Stimulated activated naive B cell treated with anti-CD40 and anti-IgM and Interleukin-4, amounts not matched to agents 10 μg/mL and 1 μg/mL and 100 μg/mL, for 72 hours (primary cell): ENCODE data around the gene CD200R1L.

Experiments
- ATAC-seq, 2 donors: fragments of 150-1000 bp; cut with Tn5 transposase; replicated peaks; 2 replicates each; pipeline ENCODE4 v1.10.0; 2021; ENCODE audit warnings: moderate library complexity in 1 of 2
- DNase-seq: peaks from one replicate; pipeline ENCODE4 v3.0.0; 2021
- H3K27ac Mint-ChIP-seq: one replicate; pipeline ENCODE4 v1.8.0; 2022; ENCODE audit warnings: mild to moderate bottlenecking, mixed read lengths
- H3K27me3 Mint-ChIP-seq, 2 donors: one replicate each; pipeline ENCODE4 v1.8.0; 2022; ENCODE audit warnings: mixed read lengths in 2 of 2
- H3K36me3 Mint-ChIP-seq, 2 donors: one replicate each; pipeline ENCODE4 v1.8.0; 2022; ENCODE audit warnings: mixed read lengths in 2 of 2, mild to moderate bottlenecking in 1 of 2
- H3K4me1 Mint-ChIP-seq, 2 donors: one replicate each; pipeline ENCODE4 v1.8.0; 2022; ENCODE audit warnings: mixed read lengths in 2 of 2, mild to moderate bottlenecking in 1 of 2
- H3K4me3 Mint-ChIP-seq, 2 donors: one replicate each; pipeline ENCODE4 v1.8.0; 2022; ENCODE audit warnings: mild to moderate bottlenecking in 2 of 2, mixed read lengths in 2 of 2, moderate library complexity in 1 of 2
- H3K9me3 Mint-ChIP-seq, 2 donors: one replicate each; pipeline ENCODE4 v1.8.0; 2022; ENCODE audit warnings: mixed read lengths in 2 of 2, mild to moderate bottlenecking in 1 of 2

The CD200R1L gene

GRCh38 chr3:112813016-112813415 lies 33.6 kb downstream of the CD200R1L start:
- peak overlapping the region; percentile 93 for H3K27ac Mint-ChIP-seq
- DNase-seq = no peak
- no peak overlapping the region for H3K4me3 Mint-ChIP-seq

GRCh38 chr3:112811917-112812660 lies 34.6 kb downstream of the CD200R1L start:
- Mint-ChIP-seq H3K4me3 (no peak overlapping the region), H3K27me3 (no peaks in the 10 kb centered on the region), H3K9me3 (peaks cover 4 to 8% of the 10 kb centered on the region in 2 donors), H3K27ac (peak overlapping the region; percentile 10), H3K36me3 (no peaks in the 10 kb centered on the region), H3K4me1 (peaks cover 17 to 47% of the 10 kb centered on the region in 2 donors)
- ATAC-seq = no peak
- DNase-seq = no peak

More at GRCh38 chr3:112813016-112813415, 33.6 kb downstream of the CD200R1L start:
- Mint-ChIP-seq H3K27me3 (no peaks in the 10 kb centered on the region), H3K9me3 (peaks cover 4 to 13% of the 10 kb centered on the region in 2 donors), H3K4me1 (peaks cover 19 to 54% of the 10 kb centered on the region in 2 donors), H3K36me3 (peaks cover 0 to 3% of the 10 kb centered on the region in 2 donors)
- ATAC-seq = no peak

GRCh38 chr3:112811131-112811884 lies 35.4 kb downstream of the CD200R1L start:
- no peaks in the 10 kb centered on the region for H3K36me3 Mint-ChIP-seq
- no peak for ATAC-seq

GRCh38 chr3:112810561-112810960 lies 36.1 kb downstream of the CD200R1L start:
- peaks cover 17 to 45% of the 10 kb centered on the region in 2 donors for H3K4me1 Mint-ChIP-seq
- no peaks in the 10 kb centered on the region for H3K36me3 Mint-ChIP-seq
- peaks cover 4 to 7% of the 10 kb centered on the region in 2 donors for H3K9me3 Mint-ChIP-seq
- H3K4me3 Mint-ChIP-seq = no peak overlapping the region
- H3K27ac Mint-ChIP-seq = no peak overlapping the region
- H3K27me3 Mint-ChIP-seq = no peaks in the 10 kb centered on the region
- no peak for ATAC-seq
- DNase-seq = no peak

More at GRCh38 chr3:112811131-112811884, 35.4 kb downstream of the CD200R1L start:
- Mint-ChIP-seq H3K4me3 (no peak overlapping the region), H3K27me3 (no peaks in the 10 kb centered on the region), H3K9me3 (peaks cover 4 to 8% of the 10 kb centered on the region in 2 donors), H3K27ac (no peak overlapping the region), H3K4me1 (peaks cover 17 to 47% of the 10 kb centered on the region in 2 donors)
- DNase-seq = no peak

GRCh38 chr3:112808136-112808535 lies 38.5 kb downstream of the CD200R1L start:
- ATAC-seq (no peak), DNase-seq (no peak)
- Mint-ChIP-seq H3K4me3 (no peak overlapping the region), H3K9me3 (peaks cover under 1 to 1% of the 10 kb centered on the region in 2 donors), H3K27ac (no peak overlapping the region), H3K4me1 (peaks cover 14 to 22% of the 10 kb centered on the region in 2 donors), H3K36me3 (no peaks in the 10 kb centered on the region), H3K27me3 (no peaks in the 10 kb centered on the region)

GRCh38 chr3:112807685-112808084 lies 39.0 kb downstream of the CD200R1L start:
- Mint-ChIP-seq H3K27me3 (no peaks in the 10 kb centered on the region), H3K27ac (no peak overlapping the region), H3K4me3 (no peak overlapping the region), H3K9me3 (no peaks in the 10 kb centered on the region), H3K36me3 (no peaks in the 10 kb centered on the region), H3K4me1 (peaks cover 13 to 18% of the 10 kb centered on the region in 2 donors)
- DNase-seq (no peak), ATAC-seq (no peak)

GRCh38 chr3:112806903-112807302 lies 39.8 kb downstream of the CD200R1L start:
- Mint-ChIP-seq H3K27ac (no peak overlapping the region), H3K27me3 (no peaks in the 10 kb centered on the region), H3K9me3 (no peaks in the 10 kb centered on the region), H3K4me1 (peaks cover 10 to 12% of the 10 kb centered on the region in 2 donors), H3K36me3 (no peaks in the 10 kb centered on the region), H3K4me3 (no peak overlapping the region)
- DNase-seq (no peak), ATAC-seq (no peak)

GRCh38 chr3:112805126-112805525 lies 41.5 kb downstream of the CD200R1L start:
- no peak overlapping the region for H3K4me3 Mint-ChIP-seq
- H3K4me1 Mint-ChIP-seq = peaks cover 0 to 7% of the 10 kb centered on the region in 2 donors
- H3K27ac Mint-ChIP-seq = no peak overlapping the region
- H3K36me3 Mint-ChIP-seq = no peaks in the 10 kb centered on the region
- DNase-seq (no peak), ATAC-seq (no peak)
- no peaks in the 10 kb centered on the region for H3K27me3 Mint-ChIP-seq
- no peaks in the 10 kb centered on the region for H3K9me3 Mint-ChIP-seq

- peaks cover 0 to 7% of the 10 kb centered on the region in 2 donors for H3K4me1 Mint-ChIP-seq
- no peaks in the 10 kb centered on the region for H3K36me3 Mint-ChIP-seq
- DNase-seq (no peak), ATAC-seq (no peak)
- no peak overlapping the region for H3K27ac Mint-ChIP-seq
- no peaks in the 10 kb centered on the region for H3K27me3 Mint-ChIP-seq
- no peak overlapping the region for H3K4me3 Mint-ChIP-seq
- H3K9me3 Mint-ChIP-seq = no peaks in the 10 kb centered on the region
Observed at GRCh38 chr3:112804021-112804420, 42.6 kb downstream of the CD200R1L start.

- Mint-ChIP-seq H3K27me3 (no peaks in the 10 kb centered on the region), H3K4me3 (no peak overlapping the region), H3K9me3 (no peaks in the 10 kb centered on the region), H3K27ac (no peak overlapping the region), H3K36me3 (no peaks in the 10 kb centered on the region), H3K4me1 (peaks cover 0 to 7% of the 10 kb centered on the region in 2 donors)
- no peak for ATAC-seq
- no peak for DNase-seq
Observed at GRCh38 chr3:112803467-112803866, 43.2 kb downstream of the CD200R1L start.

GRCh38 chr3:112802338-112802737 lies 44.3 kb downstream of the CD200R1L start:
- DNase-seq (no peak), ATAC-seq (no peak)
- no peak overlapping the region for H3K4me3 Mint-ChIP-seq
- H3K36me3 Mint-ChIP-seq = no peaks in the 10 kb centered on the region
- no peaks in the 10 kb centered on the region for H3K27me3 Mint-ChIP-seq
- H3K27ac Mint-ChIP-seq = no peak overlapping the region
- H3K4me1 Mint-ChIP-seq = peaks cover 0 to 7% of the 10 kb centered on the region in 2 donors
- no peaks in the 10 kb centered on the region for H3K9me3 Mint-ChIP-seq

- no peaks in the 10 kb centered on the region for H3K36me3 Mint-ChIP-seq
Observed at GRCh38 chr3:112799946-112800345, 46.7 kb downstream of the CD200R1L start.

GRCh38 chr3:112794622-112795172 lies 52.0 kb downstream of the CD200R1L start:
- Mint-ChIP-seq H3K9me3 (no peaks in the 10 kb centered on the region), H3K4me1 (peaks cover 18 to 22% of the 10 kb centered on the region in 2 donors), H3K4me3 (no peak overlapping the region), H3K36me3 (no peaks in the 10 kb centered on the region), H3K27ac (peak overlapping the region; percentile 31), H3K27me3 (no peaks in the 10 kb centered on the region)
- DNase-seq (no peak), ATAC-seq (peak; percentile 41 to 55)

More at GRCh38 chr3:112799946-112800345, 46.7 kb downstream of the CD200R1L start:
- Mint-ChIP-seq H3K4me3 (no peak overlapping the region), H3K27me3 (no peaks in the 10 kb centered on the region), H3K27ac (no peak overlapping the region), H3K9me3 (no peaks in the 10 kb centered on the region), H3K4me1 (peaks cover 0 to 7% of the 10 kb centered on the region in 2 donors)
- ATAC-seq = no peak
- no peak for DNase-seq

GRCh38 chr3:112793326-112794081 lies 53.2 kb downstream of the CD200R1L start:
- no peaks in the 10 kb centered on the region for H3K9me3 Mint-ChIP-seq
- no peak for DNase-seq
- H3K36me3 Mint-ChIP-seq = no peaks in the 10 kb centered on the region
- no peaks in the 10 kb centered on the region for H3K27me3 Mint-ChIP-seq
- H3K27ac Mint-ChIP-seq = no peak overlapping the region
- no peak overlapping the region for H3K4me3 Mint-ChIP-seq
- H3K4me1 Mint-ChIP-seq = peaks cover 18 to 22% of the 10 kb centered on the region in 2 donors
- peak in 1 of 2 donors; percentile 48 for ATAC-seq
